ENCODE results near the gene ROR1.
A peak's percentile ranks its signal among the peaks of the same experiment; 100 is the strongest.
"Not testable (repeated sequence)": the region's sequence is repeated elsewhere in the genome, so short reads cannot be mapped to it uniquely, and the experiment has no call there.

ROR1 gene

GRCh38 chr1:64062529-64062928 lies 288.7 kb downstream of the ROR1 start:
- DNase-seq (ENCODE audit: low spot score): no peak

GRCh38 chr1:64062941-64063581 lies 289.2 kb downstream of the ROR1 start:
- no peak for DNase-seq (ENCODE audit: low spot score)

DNA sequence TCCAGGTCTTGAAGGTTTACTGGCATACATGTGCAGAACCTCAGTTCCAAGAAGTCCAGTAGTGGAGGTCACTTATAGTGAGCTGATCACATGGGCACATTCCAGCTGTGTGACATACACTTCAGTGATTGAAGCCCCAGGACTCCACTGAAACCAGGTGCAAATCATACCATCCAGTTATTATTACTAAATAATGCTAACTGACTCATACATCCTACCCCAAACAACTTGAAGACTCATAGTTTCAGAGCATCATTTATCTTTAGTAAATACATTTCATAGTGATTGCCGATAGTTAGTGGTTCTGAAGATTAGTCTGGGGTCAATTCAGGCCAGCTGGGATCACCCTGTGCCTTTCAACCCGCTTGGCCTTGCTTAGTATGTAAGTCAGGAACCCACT lies 291.8 kb downstream of the ROR1 start:
- DNase-seq (ENCODE audit: low spot score): no peak

- no peak for DNase-seq (ENCODE audit: low spot score)
These were observed 298.4 kb downstream of the ROR1 start for GRCh38 chr1:64072089-64072793.

DNA sequence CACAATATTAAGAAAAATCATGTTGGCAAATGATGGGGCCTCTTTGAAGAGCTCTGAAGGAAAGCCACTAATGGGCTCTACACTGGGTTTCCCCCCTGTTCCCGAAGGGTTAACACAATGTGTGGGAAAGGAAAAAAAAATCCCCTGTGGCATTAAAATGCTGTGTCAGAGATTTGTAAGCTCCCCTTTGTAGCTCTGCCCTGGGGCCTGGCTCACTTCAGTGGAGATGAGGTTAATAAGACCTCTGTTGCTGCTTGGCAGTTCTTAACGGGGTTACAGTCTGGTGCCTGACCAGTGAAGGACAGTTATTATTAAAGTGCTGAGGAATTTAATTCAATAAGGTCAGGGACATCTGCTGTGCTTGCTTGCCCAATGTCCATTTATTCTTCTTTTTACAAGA lies 299.9 kb downstream of the ROR1 start:
- DNase-seq (ENCODE audit: low spot score): peak; percentile 72

DNA sequence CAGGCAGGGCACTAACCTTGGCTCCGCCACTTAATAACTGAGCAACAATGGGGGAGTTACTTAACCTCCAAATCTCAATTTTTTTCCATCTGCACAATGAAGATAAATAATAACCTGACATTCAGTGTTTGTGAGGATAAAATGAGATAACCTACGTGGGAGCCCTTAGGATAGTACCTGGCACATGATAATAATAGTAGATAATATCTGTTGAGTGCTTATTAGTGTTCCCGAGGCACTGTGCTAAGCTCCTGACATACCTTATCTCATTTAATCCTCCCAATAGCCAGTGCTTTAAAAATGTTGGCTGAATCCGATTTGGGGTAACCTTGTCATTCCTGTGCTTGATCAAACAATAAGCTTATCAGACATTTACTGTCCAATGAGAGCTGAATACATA lies 300.9 kb downstream of the ROR1 start:
- DNase-seq (ENCODE audit: low spot score): no peak

GRCh38 chr1:64077281-64077940 lies 303.6 kb downstream of the ROR1 start:
- DNase-seq (ENCODE audit: low spot score): peak; percentile 76

- DNase-seq (ENCODE audit: low spot score): no peak
These were observed 307.2 kb downstream of the ROR1 start for GRCh38 chr1:64080941-64081562.

- DNase-seq (ENCODE audit: low spot score): no peak
These were observed 308.6 kb downstream of the ROR1 start for GRCh38 chr1:64082459-64082858.

DNA sequence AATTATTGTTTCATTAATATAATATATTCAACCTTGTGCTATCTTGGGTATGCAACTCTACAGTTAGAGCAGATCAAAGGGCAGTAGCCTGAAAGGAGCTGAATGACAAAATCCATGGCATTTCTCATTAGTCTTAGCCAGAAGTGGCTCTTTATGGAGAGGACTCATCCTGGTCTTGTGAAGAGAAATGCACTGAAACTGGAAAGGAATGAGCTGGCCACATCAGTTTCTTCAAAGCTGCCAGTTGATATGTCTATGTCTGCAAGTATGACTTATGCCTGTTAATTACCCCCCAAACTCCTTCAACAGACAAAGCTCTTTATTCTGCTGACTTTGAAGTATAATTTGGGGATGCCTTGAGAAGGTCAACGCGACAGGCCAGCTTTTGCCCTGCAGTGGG lies 310.6 kb downstream of the ROR1 start:
- DNase-seq (ENCODE audit: low spot score): no peak

DNA sequence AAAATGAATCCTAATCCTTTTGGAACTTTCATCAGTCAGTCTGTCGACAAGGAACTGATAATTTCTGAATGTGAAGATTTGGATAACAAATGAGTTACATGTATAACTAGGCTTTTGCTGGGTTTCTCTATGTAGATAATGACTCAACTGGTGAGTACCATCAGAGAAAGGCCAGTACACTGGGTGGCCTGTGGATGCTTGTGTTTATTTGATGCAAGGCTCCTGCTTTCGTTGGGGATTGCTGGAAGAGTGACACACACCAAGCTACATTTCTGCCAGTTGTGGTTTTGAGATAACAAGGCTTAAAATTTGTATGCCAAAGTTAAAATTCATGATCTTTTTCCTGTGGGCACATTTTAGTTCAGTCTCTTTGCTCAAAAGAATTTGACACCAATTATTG lies 314.0 kb downstream of the ROR1 start:
- no peak for DNase-seq (ENCODE audit: low spot score)

DNA sequence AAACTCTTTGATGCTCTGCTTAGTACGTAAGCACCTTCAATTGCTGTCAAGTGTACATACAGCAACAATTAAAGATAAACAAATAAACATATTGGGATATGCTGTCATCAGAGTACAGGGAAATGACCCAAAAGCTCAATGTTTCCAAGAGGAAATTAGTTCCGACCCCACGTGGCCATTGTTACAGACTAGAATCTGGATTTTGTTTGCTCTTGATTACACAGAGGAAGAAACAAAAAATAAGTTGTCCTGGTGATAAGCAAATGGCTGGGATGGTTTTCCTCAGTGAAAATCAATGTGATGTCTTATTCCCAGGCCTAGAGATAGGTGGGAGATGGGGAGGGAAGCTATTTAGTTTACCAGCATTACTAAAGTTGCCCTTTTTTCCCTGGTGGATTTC lies 316.6 kb downstream of the ROR1 start:
- DNase-seq (ENCODE audit: low spot score): no peak

- no peak for DNase-seq (ENCODE audit: low spot score)
These were observed 319.1 kb downstream of the ROR1 start for GRCh38 chr1:64092851-64093371.

DNA sequence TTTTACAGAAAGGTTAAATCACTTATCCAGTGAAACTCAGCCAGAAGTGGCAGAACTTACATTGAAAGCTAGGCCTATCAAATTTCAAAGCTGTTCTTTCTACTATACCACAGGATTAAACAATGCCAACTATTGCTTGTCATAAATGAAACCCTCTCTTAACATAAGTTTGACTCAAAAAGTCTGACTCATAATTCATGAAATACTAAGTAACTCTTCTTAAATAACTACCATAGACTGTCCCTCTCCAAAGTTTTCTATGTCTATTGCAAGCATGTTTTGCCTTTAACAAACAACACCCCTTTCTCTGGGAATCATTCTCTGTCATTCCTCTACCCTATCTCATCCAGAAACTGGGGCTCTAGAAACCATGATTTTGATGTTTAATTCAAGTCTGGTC lies 320.1 kb downstream of the ROR1 start:
- no peak for DNase-seq (ENCODE audit: low spot score)

DNA sequence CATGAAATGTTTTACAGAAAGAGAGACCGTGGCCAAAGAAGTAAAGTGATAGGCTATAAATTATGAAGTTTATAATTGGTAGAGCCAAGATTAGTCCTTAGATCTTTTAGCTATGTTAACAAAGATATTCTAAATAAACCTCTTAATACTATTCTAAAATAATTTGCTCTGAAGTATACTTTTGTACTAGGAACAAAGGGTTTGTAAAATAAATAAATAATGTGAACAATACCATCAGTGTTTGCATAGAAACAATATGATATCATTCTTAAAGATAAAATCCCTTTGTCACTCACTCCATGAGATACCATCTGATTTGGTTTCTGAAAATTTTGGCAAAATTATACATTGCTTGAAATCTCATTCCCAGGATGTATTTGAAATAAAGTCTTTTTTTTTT lies 322.0 kb downstream of the ROR1 start:
- DNase-seq (ENCODE audit: low spot score): no peak

DNA sequence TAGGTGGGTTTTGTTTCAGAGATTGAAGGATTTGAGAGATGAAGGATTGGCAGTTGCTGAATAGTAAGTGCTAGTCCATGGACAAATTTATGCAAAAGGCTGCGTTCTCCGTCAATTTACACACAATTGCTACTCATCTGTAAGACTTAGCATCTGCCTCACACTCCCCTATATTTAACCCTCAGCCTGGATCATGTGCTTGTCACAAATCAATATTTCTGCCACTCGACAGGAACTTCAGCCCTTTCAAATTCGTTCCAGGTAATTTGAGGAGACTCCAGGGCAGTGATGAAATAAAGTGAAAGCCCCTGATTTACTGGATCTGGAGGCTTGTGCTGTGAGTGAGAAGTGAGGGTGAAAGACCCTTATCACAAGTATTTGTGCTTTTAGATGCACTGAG lies 324.0 kb downstream of the ROR1 start:
- no peak for DNase-seq (ENCODE audit: low spot score)

DNA sequence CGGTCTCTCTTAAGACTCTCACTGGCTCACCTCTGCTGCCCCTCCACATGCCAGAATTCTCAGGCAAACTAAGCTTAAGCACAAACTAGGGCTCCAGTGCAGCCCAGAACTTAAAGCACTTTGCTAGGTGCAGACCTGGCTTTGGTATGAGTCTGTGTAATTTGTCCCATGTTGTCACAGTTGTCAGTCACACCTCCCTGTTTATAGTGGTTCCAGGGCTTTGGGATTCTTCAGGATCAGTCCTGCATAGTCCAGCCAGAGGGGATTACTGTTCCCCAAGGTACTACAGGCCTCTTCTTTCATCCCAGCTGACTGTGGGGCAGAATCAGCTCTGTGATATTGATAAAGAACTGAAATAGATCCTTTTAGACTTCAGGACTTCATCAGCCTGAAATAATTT lies 324.6 kb downstream of the ROR1 start:
- DNase-seq (ENCODE audit: low spot score): no peak

DNA sequence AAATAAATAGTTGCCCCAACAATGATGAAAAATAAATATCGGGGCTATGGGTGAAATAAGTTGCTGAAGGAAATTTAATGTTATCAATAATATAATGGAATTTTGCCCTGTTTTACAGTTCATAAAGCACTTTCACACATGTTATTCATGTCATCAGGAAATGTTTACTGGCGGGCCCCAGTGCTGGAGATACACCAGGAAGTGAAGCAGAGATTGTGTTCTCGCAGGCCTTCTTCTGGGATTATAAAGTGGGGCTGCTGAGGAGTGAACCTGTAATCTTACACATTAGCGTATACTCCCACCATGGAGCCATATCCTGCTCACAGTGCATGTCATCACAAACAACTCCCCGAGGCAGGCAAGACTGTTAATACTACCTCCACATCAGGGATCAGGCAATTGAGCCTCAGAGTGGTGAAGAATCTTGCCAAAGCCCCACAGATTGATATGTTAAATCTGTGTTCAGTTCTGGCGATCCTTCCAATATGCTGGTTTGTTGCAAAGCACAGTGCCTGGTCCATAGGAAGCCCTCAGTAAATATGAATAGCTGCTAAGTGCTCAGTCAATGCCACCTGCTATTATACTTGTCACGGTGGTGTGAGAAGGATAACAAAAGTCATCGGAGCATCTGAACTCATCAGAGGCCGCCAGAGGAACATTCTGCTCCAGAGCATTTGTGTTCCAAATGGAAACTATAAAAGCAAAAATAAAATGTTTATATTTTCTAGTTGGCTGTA lies 325.2 kb downstream of the ROR1 start:
- no peak for DNase-seq (ENCODE audit: low spot score)

DNA sequence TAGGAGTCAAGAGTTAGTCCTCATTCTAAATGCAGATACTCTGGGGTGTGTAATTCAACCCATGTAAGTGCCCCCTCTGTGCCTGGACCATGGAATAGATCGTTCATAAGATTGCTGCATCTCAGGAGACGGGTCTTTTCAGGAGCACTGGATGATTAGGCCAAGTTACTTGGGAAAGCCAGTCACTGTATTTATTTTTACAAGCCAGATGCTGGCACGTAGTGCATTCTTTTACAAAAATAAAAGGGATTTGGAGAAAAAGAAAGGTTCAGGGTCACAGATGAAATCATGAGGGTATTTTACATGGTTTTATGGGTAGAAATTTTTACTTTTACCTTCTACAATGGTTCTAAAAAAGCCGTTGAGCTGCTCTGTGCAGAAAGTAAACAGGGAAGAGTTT lies 327.0 kb downstream of the ROR1 start:
- DNase-seq (ENCODE audit: low spot score): no peak

- not testable (repeated sequence) for DNase-seq (ENCODE audit: low spot score)
These were observed 330.8 kb downstream of the ROR1 start for GRCh38 chr1:64104585-64104984.

DNA sequence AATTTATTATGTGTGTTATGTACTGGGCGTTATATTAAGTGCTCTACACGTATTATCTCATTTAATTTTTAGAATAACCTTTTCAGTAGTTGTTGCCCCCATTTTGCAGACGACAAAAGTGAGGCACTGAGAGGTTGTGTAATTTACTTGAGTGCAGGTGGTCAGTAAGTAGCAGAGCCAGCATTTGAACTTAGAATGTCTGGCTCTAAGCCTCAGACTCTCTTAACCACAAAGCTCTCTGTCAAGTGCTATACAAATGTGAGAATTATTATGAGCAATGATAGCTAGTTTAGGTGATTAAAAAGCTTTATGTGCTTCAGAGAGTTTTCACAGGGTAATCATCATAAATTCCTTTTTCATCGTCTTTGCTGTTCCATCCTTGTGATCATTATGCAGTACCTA lies 333.3 kb downstream of the ROR1 start:
- no peak for DNase-seq (ENCODE audit: low spot score)

DNA sequence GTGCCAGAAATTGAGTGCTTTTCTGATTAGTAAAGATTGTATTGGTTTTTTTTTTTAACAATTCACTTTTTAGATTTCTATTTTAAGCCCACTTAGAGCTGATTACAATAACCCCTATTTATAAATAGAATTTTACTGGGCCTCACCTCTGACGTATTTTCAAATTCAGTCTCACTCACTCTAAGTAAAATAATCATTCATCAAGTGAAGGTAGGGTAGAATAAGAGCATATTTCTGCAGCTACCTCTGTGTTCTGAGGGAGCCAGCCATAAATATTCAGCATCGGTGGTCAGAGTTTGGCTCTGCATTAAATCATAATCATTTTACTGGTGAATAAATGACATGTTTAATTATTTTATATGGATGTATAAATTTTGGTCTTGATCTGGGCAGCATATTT lies 333.8 kb downstream of the ROR1 start:
- no peak for DNase-seq (ENCODE audit: low spot score)
